HG03095 (cell line): Measurements from ENCODE around the gene ZNF624.
A peak's percentile ranks its signal among the peaks of the same experiment; 100 is the strongest.

Experiments
- ATAC-seq: cut with Tn5 transposase; IDR thresholded peaks from one replicate; pipeline ENCODE4 v1.9.1; 2021; ENCODE audit warnings: moderate library complexity; ENCODE audit not compliant: unreplicated experiment

Gene ZNF624

GRCh38 chr17:16599537-16599936, 54.1 kb downstream of the ZNF624 start:
- no peak for ATAC-seq

GRCh38 chr17:16593356-16594102, 60.1 kb downstream of the ZNF624 start:
- ATAC-seq, result no peak

- peak; percentile 81 for ATAC-seq
Observed at GRCh38 chr17:16589097-16589969, 64.3 kb downstream of the ZNF624 start.

- no peak for ATAC-seq
Observed at GRCh38 chr17:16585796-16586195, 67.9 kb downstream of the ZNF624 start.

- ATAC-seq, result no peak
Observed at GRCh38 chr17:16584273-16584995, 69.2 kb downstream of the ZNF624 start.

- no peak for ATAC-seq
Observed at GRCh38 chr17:16583781-16584180, 69.9 kb downstream of the ZNF624 start.

- no peak for ATAC-seq
Observed at GRCh38 chr17:16573466-16573865, 80.2 kb downstream of the ZNF624 start.
